ENCODE results near the gene TTLL11. TPM values are rescaled to one million over a fixed set of nuclear protein-coding genes. Genes with fewer than 3 reads are reported as not detected.

The TTLL11 gene
- total RNA-seq, 4 donors from 2014 or later: 12.3 to 20.5 (median 15.3) TPM

DNA sequence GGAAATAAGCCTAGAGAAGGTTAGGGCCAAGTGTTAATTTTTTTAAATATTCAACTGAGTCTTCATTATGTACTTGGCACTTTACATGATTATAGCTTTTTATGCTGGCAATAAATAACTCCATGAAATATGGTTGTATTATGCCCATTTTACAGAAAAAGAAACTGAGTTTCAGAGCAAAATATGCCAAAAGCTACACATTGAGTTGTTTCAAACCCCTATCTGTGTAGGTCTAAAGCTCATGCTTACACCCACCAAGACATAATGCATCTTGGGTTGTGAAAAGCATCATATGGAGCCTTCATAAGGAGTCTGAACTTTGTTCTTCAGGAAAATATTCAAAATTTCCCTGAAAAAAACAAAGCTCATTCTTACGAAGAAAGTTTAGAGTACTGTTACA, 14.6 kb downstream of the TTLL11 start:
- H3K36me3 ChIP-seq: no peaks in the 10 kb centered on the region
- H3K27ac ChIP-seq: no peak overlapping the region
- H3K4me1 ChIP-seq: peaks cover 35 to 39% of the 10 kb centered on the region in 2 donors
- no peak overlapping the region for H3K4me3 ChIP-seq
- in situ Hi-C loops (cut with MboI; ENCODE audit: low sequenced_read_pairs in 4 of 4) (no loop called here), intact Hi-C loops (cut with DNase I; ENCODE audit: low total_unique reads) (no loop called here)
- DNase-seq (no peak), ATAC-seq (no peak)
- H3K9me3 ChIP-seq: no peaks in the 10 kb centered on the region
- no peak for TF ChIP-seq POLR2A (IDR thresholded peaks at IDR 0.05)
- TF ChIP-seq, protein P1, sequence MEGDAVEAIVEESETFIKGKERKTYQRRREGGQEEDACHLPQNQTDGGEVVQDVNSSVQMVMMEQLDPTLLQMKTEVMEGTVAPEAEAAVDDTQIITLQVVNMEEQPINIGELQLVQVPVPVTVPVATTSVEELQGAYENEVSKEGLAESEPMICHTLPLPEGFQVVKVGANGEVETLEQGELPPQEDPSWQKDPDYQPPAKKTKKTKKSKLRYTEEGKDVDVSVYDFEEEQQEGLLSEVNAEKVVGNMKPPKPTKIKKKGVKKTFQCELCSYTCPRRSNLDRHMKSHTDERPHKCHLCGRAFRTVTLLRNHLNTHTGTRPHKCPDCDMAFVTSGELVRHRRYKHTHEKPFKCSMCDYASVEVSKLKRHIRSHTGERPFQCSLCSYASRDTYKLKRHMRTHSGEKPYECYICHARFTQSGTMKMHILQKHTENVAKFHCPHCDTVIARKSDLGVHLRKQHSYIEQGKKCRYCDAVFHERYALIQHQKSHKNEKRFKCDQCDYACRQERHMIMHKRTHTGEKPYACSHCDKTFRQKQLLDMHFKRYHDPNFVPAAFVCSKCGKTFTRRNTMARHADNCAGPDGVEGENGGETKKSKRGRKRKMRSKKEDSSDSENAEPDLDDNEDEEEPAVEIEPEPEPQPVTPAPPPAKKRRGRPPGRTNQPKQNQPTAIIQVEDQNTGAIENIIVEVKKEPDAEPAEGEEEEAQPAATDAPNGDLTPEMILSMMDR (IDR thresholded peaks at IDR 0.05 in 4 of 5, conservative IDR thresholded peaks at IDR 0.05 in 1 of 5): no peak
- H3K27me3 ChIP-seq: no peaks in the 10 kb centered on the region

DNA sequence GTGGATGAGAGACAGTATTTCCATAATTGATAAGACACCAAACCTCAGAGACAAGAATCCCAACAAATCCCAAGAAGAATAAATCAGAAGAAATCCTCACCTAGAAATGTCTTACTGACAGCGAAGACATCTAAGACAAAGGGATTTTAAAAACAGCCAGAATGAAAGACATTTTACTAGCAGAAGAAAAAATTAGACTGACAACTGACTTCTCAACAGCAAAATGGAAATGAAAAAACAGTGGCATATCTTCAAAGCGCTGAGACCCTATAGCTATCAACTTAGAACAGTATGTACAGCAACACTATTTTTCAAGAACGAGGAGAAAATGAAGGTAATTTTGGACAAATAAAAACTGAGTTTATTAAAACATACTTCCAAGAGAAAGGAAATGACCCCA, 16.3 kb downstream of the TTLL11 start:
- no peak for DNase-seq
- no peak for ATAC-seq
- Histone ChIP-seq H3K4me1 (peaks cover 42 to 49% of the 10 kb centered on the region in 2 donors), H3K27me3 (no peaks in the 10 kb centered on the region), H3K4me3 (no peak overlapping the region), H3K36me3 (no peaks in the 10 kb centered on the region), H3K9me3 (no peaks in the 10 kb centered on the region), H3K27ac (peak overlapping the region; percentile 80 to 92 (median 84))
- intact Hi-C loops (cut with DNase I; ENCODE audit: low total_unique reads): no loop called here
- in situ Hi-C loops (cut with MboI; ENCODE audit: low sequenced_read_pairs in 4 of 4): no loop called here
- no peak for TF ChIP-seq POLR2A (IDR thresholded peaks at IDR 0.05)
- TF ChIP-seq, protein P1 (IDR thresholded peaks at IDR 0.05 in 4 of 5, conservative IDR thresholded peaks at IDR 0.05 in 1 of 5): no peak

DNA sequence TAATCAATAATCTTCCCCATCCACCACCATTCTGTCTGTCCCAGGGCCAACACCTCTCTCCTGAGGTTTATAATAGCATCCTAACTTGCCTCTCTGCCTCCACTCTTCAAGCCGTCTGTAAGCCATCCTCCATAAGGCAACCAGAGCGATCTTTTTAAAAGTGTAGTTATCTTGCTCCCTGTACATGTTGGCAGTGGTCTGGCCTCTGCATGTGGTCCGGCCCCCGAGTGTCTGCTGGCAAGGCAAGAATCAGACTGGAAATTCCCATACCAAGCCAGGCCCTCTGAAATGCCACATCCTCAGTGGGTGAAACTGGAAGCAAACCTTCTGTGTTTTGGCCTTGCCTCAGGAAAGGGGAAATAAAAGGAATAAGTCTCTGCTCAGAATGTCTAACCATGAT, 17.0 kb downstream of the TTLL11 start:
- Histone ChIP-seq H3K27ac (peak overlapping the region; percentile 80 to 92 (median 84)), H3K27me3 (no peaks in the 10 kb centered on the region), H3K4me1 (peaks cover 48 to 49% of the 10 kb centered on the region in 2 donors), H3K36me3 (no peaks in the 10 kb centered on the region), H3K4me3 (peak overlapping the region in 1 of 4 donors; percentile 13), H3K9me3 (no peaks in the 10 kb centered on the region)
- in situ Hi-C loops (cut with MboI; ENCODE audit: low sequenced_read_pairs in 4 of 4) (no loop called here), intact Hi-C loops (cut with DNase I; ENCODE audit: low total_unique reads) (no loop called here)
- ATAC-seq: peak; percentile 20
- DNase-seq: no peak
- no peak for TF ChIP-seq POLR2A (IDR thresholded peaks at IDR 0.05)
- TF ChIP-seq, protein P1 (IDR thresholded peaks at IDR 0.05 in 4 of 5, conservative IDR thresholded peaks at IDR 0.05 in 1 of 5): no peak

DNA sequence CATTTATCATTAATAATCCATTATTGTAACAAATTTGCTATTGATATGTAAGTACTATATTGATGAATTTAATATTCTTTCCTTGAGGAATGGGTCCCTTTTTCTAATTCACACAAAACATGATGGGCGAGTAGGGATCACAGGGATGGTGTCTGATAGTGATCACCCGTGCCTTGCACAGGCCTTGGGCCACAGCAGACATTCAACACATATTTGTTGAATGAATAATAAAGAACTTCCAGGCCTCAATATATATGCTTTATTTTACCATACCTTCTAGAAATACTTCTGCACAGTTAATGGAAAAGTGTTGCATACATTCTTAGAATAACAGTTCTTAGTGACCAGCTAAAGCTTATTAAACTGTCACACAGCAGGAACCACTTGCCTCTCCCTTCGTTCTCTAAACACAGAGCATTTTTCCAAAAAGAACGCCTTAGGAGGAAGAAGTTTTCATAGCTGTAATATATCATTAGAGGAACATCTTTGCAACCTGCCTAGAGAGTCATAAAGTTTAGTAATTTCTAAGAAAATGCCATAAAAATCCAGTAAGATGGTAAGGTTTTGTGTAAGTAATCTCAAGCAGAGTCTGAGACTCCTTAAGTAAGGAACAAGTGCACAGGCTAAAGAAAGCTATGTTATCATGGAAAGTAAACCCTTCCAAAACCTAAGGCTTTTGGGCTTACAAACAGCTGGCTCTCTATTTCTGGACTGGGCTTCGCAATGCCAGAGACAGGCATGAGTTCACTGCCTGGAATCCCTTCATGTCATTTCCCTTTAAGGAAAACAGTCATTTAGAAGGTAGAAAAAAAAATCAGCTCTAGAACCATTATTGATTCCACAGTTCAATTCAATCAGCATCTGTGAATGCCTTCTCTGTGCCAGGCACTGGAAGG, 17.7 kb downstream of the TTLL11 start:
- Histone ChIP-seq H3K27ac (peak overlapping the region; percentile 80 to 92 (median 84)), H3K9me3 (no peaks in the 10 kb centered on the region), H3K4me1 (peaks cover 46 to 56% of the 10 kb centered on the region in 2 donors), H3K36me3 (no peaks in the 10 kb centered on the region), H3K4me3 (peak overlapping the region in 2 of 4 donors; percentile 1 to 13), H3K27me3 (no peaks in the 10 kb centered on the region)
- ATAC-seq (peak; percentile 95), DNase-seq (peak; percentile 26 to 62)
- in situ Hi-C loops (cut with MboI; ENCODE audit: low sequenced_read_pairs in 4 of 4): no loop called here
- TF ChIP-seq, protein P1 (IDR thresholded peaks at IDR 0.05 in 4 of 5, conservative IDR thresholded peaks at IDR 0.05 in 1 of 5): no peak
- no peak for TF ChIP-seq POLR2A (IDR thresholded peaks at IDR 0.05)
- intact Hi-C loops (cut with DNase I; ENCODE audit: low total_unique reads): no loop called here
